ENCODE data around the gene VSIG10L.
A peak's percentile ranks its signal among the peaks of the same experiment; 100 is the strongest.

VSIG10L gene

GRCh38 chr19:51341976-51342580, at the start of gene VSIG10L:
Gene VSIG10L, minus strand, starts transcription at chr19:51342139. Its CDS starts 15 bp downstream, at chr19:51342124.
- no peaks in the 10 kb centered on the region for H3K27me3 Mint-ChIP-seq
- H3K4me3 Mint-ChIP-seq: peak within 1 kb of the TSS; percentile 70
- peak within 1 kb of the TSS; percentile 50 for H3K27ac Mint-ChIP-seq
- H3K9me3 Mint-ChIP-seq: no peaks in the 10 kb centered on the region
- H3K36me3 Mint-ChIP-seq: peaks cover 6% of the 10 kb centered on the region
- no peak for ATAC-seq
- peaks cover 58% of the 10 kb centered on the region for H3K4me1 Mint-ChIP-seq

GRCh38 chr19:51391073-51391611, 49.2 kb upstream of the VSIG10L start:
- Mint-ChIP-seq H3K4me1 (peaks cover 45% of the 10 kb centered on the region), H3K4me3 (no peak overlapping the region), H3K27me3 (peaks cover 9% of the 10 kb centered on the region), H3K9me3 (peaks cover 3% of the 10 kb centered on the region), H3K36me3 (no peaks in the 10 kb centered on the region), H3K27ac (peak overlapping the region; percentile 82)
- no peak for ATAC-seq

- Mint-ChIP-seq H3K4me3 (no peak overlapping the region), H3K27me3 (peaks cover 9% of the 10 kb centered on the region), H3K9me3 (no peaks in the 10 kb centered on the region), H3K36me3 (no peaks in the 10 kb centered on the region), H3K4me1 (peaks cover 25% of the 10 kb centered on the region), H3K27ac (no peak overlapping the region)
- ATAC-seq: no peak
Measured at GRCh38 chr19:51389143-51389542, 47.2 kb upstream of the VSIG10L start.

- peak within 1 kb of the TSS; percentile 5 for H3K27ac Mint-ChIP-seq
- H3K9me3 Mint-ChIP-seq: no peaks in the 10 kb centered on the region
- peak; percentile 9 for ATAC-seq
- peaks cover 9% of the 10 kb centered on the region for H3K27me3 Mint-ChIP-seq
- no peak within 1 kb of the TSS for H3K4me3 Mint-ChIP-seq
- peaks cover 19% of the 10 kb centered on the region for H3K4me1 Mint-ChIP-seq
- H3K36me3 Mint-ChIP-seq: no peaks in the 10 kb centered on the region
Measured at GRCh38 chr19:51387924-51388389, 46.0 kb upstream of the VSIG10L start, which contains the start of gene LIM2. Gene LIM2, minus strand, starts transcription at chr19:51387974. Its CDS starts 531 bp downstream, at chr19:51387443.

GRCh38 chr19:51386882-51387520, 45.1 kb upstream of the VSIG10L start:
- Mint-ChIP-seq H3K4me1 (peaks cover 19% of the 10 kb centered on the region), H3K36me3 (no peaks in the 10 kb centered on the region), H3K27ac (peak overlapping the region; percentile 5), H3K9me3 (no peaks in the 10 kb centered on the region), H3K27me3 (peaks cover 9% of the 10 kb centered on the region), H3K4me3 (no peak overlapping the region)
- ATAC-seq: peak; percentile 24

GRCh38 chr19:51382004-51382403, 40.1 kb upstream of the VSIG10L start:
- no peak overlapping the region for H3K27ac Mint-ChIP-seq
- H3K36me3 Mint-ChIP-seq: no peaks in the 10 kb centered on the region
- no peaks in the 10 kb centered on the region for H3K4me1 Mint-ChIP-seq
- no peaks in the 10 kb centered on the region for H3K27me3 Mint-ChIP-seq
- H3K4me3 Mint-ChIP-seq: no peak overlapping the region
- H3K9me3 Mint-ChIP-seq: peaks cover 7% of the 10 kb centered on the region
- ATAC-seq: no peak

- H3K4me3 Mint-ChIP-seq: no peak overlapping the region
- no peak overlapping the region for H3K27ac Mint-ChIP-seq
- H3K4me1 Mint-ChIP-seq: peaks cover 3% of the 10 kb centered on the region
- no peaks in the 10 kb centered on the region for H3K27me3 Mint-ChIP-seq
- no peak for ATAC-seq
- peaks cover 7% of the 10 kb centered on the region for H3K9me3 Mint-ChIP-seq
- no peaks in the 10 kb centered on the region for H3K36me3 Mint-ChIP-seq
Measured at GRCh38 chr19:51380379-51380778, 38.4 kb upstream of the VSIG10L start.

- ATAC-seq: no peak
- Mint-ChIP-seq H3K4me1 (peaks cover 21% of the 10 kb centered on the region), H3K36me3 (no peaks in the 10 kb centered on the region), H3K27ac (no peak overlapping the region), H3K27me3 (no peaks in the 10 kb centered on the region), H3K9me3 (peaks cover 7% of the 10 kb centered on the region), H3K4me3 (no peak overlapping the region)
Measured at GRCh38 chr19:51377422-51377821, 35.5 kb upstream of the VSIG10L start.

GRCh38 chr19:51375504-51376221, 33.7 kb upstream of the VSIG10L start:
- H3K4me3 Mint-ChIP-seq: peak overlapping the region; percentile 44
- H3K9me3 Mint-ChIP-seq: peaks cover 3% of the 10 kb centered on the region

GRCh38 chr19:51372649-51373504, 30.9 kb upstream of the VSIG10L start, which contains the start of gene NKG7:
Gene NKG7, minus strand, starts transcription at chr19:51372654. Its CDS starts 119 bp downstream, at chr19:51372535.
- peak; percentile 71 for ATAC-seq
- H3K4me3 Mint-ChIP-seq: peak within 1 kb of the TSS; percentile 35
- no peaks in the 10 kb centered on the region for H3K36me3 Mint-ChIP-seq
- H3K9me3 Mint-ChIP-seq: no peaks in the 10 kb centered on the region
- no peaks in the 10 kb centered on the region for H3K27me3 Mint-ChIP-seq
- H3K27ac Mint-ChIP-seq: peak within 1 kb of the TSS; percentile 78
- peaks cover 52% of the 10 kb centered on the region for H3K4me1 Mint-ChIP-seq

More at GRCh38 chr19:51375504-51376221, 33.7 kb upstream of the VSIG10L start:
- ATAC-seq: peak; percentile 53
- Mint-ChIP-seq H3K27me3 (no peaks in the 10 kb centered on the region), H3K4me1 (peaks cover 39% of the 10 kb centered on the region), H3K27ac (peak overlapping the region; percentile 6), H3K36me3 (no peaks in the 10 kb centered on the region)

GRCh38 chr19:51372021-51372648, 30.2 kb upstream of the VSIG10L start:
- no peaks in the 10 kb centered on the region for H3K27me3 Mint-ChIP-seq
- H3K4me1 Mint-ChIP-seq: peaks cover 52% of the 10 kb centered on the region
- peak overlapping the region; percentile 35 for H3K4me3 Mint-ChIP-seq
- no peak for ATAC-seq
- H3K27ac Mint-ChIP-seq: peak overlapping the region; percentile 78
- no peaks in the 10 kb centered on the region for H3K36me3 Mint-ChIP-seq
- no peaks in the 10 kb centered on the region for H3K9me3 Mint-ChIP-seq

- H3K27ac Mint-ChIP-seq: peak overlapping the region; percentile 78
- H3K9me3 Mint-ChIP-seq: no peaks in the 10 kb centered on the region
- H3K4me1 Mint-ChIP-seq: peaks cover 58% of the 10 kb centered on the region
- no peaks in the 10 kb centered on the region for H3K36me3 Mint-ChIP-seq
- peak overlapping the region; percentile 1 for H3K4me3 Mint-ChIP-seq
- no peaks in the 10 kb centered on the region for H3K27me3 Mint-ChIP-seq
- ATAC-seq: no peak
Measured at GRCh38 chr19:51371186-51371690, 29.3 kb upstream of the VSIG10L start.

- no peaks in the 10 kb centered on the region for H3K27me3 Mint-ChIP-seq
- H3K36me3 Mint-ChIP-seq: no peaks in the 10 kb centered on the region
- ATAC-seq: no peak
- peak overlapping the region; percentile 16 for H3K4me3 Mint-ChIP-seq
- H3K4me1 Mint-ChIP-seq: peaks cover 61% of the 10 kb centered on the region
- H3K27ac Mint-ChIP-seq: peak overlapping the region; percentile 3
- no peaks in the 10 kb centered on the region for H3K9me3 Mint-ChIP-seq
Measured at GRCh38 chr19:51370230-51370629, 28.3 kb upstream of the VSIG10L start.
